HG03378 (cell line): ENCODE data around the gene NBEA.
"Not testable (repeated sequence)": the region's sequence is repeated elsewhere in the genome, so short reads cannot be mapped to it uniquely, and the experiment has no call there.

Source experiments
- ATAC-seq: cut with Tn5 transposase; IDR thresholded peaks from one replicate; pipeline ENCODE4 v1.9.1; 2021; ENCODE audit warnings: mild to moderate bottlenecking, moderate library complexity; ENCODE audit not compliant: unreplicated experiment

Gene NBEA

DNA sequence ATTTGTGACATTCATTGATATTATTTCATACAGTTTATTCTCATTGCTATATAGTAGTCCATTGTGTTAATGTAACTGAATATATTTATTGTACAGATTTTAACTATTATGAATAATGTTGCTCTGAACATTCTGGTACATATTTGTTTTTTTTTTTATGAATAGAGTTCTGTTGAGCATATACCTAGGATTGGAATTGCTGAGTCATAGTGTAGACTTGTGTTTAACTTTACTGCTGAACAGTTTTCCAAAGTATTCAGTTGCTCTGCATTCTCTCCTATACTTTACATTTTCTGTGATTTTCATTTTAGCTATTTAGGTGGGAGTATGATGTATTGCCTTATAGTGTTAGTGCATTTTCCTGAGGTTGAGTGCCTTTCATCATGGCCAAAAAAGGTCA lies 436.9 kb downstream of the NBEA start:
- no peak for ATAC-seq

DNA sequence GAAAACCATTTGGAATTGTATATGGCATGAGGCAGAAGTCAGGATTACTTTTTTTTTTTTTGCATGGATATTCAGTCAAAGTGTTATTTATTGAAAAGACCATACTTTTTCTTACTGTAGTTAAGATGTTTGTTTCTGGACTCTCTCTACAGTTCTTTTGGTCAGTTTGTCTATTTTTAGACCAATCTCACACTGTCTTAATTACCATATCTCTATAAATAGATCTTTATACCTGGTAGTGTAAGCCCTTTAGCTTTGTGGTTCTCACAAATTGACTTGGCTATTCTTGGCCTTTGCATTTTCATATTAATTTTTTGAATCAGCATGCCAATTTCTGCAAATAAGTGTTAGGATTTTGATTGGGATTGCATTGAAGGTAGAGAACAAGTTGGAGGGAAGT lies 437.6 kb downstream of the NBEA start:
- no peak for ATAC-seq

DNA sequence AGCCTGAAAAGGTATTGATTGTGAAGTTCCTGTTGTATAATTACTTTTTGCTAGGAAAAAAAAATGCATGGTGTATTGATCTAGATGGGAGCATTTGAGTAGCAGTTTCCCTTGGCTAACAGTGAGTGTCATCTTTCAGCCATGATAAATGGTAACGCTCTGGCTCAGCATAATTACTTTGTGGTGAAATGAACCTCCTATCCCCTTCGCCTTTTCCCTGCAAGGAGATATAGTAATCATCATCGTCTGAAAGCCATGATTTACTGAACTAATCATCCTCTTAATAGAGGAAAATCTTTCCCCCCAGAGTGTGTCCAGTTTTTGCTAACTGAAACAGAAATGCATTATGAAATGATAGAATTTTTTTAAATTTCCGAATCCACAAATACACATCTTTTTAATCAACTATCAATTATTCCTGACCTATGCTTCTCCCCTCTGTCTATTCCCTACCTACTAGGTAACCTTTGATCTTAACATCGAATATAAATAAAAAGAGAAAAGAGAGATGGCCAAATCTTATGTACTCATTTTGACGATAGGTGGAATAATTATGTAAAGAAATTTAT lies 445.7 kb downstream of the NBEA start:
- ATAC-seq: no peak

DNA sequence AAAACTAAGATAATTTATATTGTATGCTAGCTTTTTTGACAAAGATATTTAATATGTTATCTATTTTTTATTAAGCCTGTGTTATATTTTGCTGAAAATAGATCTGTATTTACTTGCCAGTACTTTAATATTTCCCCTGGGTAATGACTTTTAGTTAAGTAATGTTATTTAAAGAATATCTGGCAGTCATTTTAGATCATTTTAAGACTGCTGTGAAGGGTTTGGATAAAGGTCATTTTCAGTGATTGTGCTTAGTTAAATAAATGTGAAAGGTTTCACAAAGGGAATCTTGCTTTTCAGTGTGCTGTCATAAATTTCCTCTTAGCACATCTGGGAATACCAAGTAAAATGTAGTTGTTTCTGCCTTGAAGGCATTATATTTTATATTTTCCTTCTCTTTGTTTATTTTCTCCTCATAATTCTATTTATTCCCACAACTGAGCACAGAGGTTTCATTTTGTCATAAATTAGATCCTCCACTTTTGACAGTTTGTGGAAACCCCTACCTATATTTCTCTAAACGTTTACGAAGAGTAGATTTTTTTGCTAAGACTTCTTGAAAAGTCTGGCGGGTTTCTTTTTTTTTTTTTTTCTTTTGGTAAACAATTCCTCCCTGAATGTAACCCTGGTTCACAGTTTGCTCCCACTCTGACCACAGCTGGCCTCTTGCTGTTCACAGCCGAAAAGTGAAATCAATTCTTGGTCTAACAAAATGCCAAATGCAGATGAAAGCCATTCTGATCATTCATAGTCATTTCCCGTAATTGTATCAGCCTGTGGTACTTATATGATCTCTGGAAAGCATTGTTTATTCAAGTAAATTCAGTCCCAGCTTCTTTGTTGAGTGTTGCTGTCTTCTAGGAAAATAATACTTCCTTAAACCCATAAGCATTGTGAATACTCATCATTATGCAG lies 446.6 kb downstream of the NBEA start:
- ATAC-seq: no peak

DNA sequence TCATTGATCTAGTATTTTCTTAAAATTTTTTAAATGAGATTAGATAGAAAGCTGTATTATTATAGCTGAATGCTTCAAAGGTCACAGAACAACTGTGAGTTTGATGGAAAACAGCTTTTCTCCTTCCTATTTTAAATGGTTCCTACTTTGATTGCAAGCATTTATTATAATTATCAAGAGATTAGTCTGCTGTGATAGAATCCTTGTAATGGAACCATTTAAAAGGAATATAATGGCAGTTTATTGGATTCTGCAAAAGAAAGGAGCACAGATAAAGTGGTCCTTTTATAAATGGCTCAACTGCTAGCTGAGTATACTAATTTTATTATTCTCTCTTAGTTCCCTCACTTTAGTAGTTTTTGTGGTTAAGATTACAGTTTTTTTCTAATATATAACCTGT lies 447.5 kb downstream of the NBEA start:
- no peak for ATAC-seq

DNA sequence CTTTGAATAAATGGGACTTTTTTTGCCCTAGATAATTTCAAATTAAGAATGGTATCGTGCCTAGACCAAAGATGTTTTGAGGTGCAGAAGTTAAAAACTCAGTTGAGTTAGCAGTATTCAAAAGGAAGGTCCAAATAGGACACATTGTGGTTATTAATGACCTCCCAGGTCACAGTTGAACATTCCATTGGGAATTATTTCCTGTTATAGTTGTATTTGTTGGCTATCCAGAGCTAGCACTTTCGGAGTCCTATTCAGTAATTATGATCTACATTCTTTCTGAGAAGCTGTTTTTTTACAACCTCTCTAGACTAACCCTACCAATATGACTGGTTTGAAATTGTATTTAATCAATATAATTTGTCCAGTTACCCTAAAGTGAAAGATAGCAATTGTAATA lies 450.7 kb downstream of the NBEA start:
- no peak for ATAC-seq

DNA sequence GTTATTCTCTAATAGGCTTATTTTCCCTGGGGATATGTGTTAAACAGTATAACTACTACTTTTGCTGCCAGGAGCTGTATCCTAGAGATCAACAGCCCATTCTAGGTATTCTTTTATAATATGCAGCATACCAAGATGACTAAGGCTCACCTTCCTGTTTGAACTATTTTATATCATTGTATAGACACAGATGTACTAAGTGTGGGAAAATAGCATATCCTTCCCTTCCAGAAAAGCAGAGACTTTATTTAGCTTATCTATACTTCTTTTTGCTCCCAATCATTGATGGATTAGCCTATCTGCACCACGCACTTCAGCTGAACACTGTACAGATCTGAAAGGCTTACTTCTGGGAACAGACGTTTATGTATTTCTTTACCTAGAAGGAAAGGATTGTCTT lies 451.8 kb downstream of the NBEA start:
- no peak for ATAC-seq

DNA sequence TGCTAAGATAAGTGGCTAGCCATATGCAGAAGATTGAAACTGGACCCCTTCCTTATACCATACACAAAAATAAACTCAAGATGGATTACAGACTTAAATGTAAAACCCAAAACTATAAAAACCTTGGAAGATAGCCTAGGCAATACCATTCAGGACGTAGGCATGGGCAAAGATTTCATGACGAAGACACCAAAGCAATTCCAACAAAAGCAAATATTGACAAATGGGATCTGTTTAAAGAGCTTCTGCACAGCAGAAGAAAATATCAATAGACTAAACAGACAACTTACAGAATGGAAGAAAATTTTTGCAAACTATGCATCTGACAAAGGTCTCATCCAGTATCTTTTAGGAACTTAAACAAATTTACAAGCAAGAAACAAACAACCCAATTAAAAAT lies 466.2 kb downstream of the NBEA start:
- not testable (repeated sequence) for ATAC-seq

DNA sequence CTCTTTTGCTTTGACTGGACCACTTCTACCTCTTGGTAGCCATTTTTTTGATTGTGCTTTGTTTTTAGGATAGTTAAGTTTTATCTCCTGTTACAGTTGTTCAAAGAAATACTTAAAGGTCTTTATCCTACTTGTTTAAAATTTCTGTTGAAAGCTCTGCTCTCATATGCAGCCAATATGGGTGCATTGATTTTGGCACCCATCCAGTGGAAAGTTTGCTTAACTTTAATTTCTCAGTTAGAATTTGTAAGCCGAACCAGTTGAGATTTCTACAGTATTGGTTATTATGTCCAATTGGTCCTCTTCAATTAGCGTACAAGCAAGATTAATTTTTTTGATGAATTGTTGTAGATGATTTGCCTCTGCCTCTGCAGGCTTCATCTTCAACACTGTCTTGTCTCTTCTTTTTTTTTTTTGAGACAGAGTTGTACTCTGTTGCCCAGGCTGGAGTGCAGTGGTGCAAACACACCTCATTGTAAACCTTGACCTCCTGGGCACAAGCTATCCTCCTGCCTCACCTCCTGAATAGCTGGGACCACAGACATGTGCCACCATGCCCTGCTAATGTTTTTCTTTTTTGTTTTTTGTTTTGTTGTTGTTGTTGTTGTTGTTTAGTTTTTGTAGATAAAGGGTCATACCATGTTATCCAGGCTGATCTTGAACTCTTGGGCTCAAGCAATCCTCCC lies 469.1 kb downstream of the NBEA start:
- ATAC-seq: no peak

DNA sequence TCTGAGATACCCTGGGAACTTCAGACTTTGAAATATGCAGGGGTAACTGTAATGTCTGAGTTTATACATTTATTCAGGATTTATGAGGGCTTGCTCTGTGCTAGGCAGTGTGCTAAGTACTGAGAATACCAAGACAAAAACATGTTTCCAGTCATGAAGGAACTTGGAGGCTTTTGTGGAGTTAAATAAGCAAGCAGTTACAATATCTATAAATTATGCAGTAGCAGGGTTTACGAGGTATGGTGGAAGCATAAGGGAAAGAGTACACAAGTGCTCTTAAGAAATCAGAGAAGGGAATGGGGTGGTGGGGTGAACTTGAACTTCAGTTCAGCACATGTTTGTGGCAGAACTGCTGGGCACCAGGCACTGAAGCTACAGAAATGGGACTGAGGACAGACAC lies 506.4 kb downstream of the NBEA start:
- no peak for ATAC-seq

DNA sequence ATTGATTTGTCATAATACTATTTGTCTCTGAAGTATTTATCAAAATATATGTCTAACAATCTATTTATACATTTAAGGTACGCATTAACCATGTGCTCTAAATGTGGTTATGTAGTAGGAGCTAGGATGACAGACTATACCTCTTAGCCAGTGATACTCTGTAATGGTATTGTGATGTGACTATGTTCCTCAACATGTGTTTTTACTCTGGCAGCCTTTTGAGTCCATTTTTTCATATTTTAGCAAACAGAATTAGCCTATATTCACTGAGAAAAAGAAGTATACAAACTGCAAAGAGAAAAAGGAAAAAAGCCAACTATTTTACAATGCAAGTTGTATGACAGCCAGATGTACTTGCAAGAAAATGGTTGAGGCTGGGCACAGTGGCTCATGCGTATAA lies 507.8 kb downstream of the NBEA start:
- no peak for ATAC-seq

DNA sequence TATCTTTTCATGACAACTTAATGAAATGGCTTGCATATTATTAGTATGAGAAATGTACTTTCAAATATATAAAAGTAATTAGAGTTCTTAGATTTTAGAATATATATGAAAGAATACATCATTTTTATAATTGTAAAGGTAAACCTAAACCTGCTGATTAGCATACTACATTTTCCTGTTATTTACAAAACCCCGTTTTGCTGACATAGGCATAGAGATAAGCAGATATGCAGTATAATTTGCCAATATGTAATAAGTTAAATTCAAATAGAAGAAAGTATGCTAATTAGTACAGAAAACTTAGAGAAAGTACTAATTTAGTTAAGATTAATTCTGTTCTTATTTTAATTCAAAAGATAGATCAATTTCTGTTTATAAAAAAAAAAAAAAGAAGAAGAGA lies 513.0 kb downstream of the NBEA start:
- ATAC-seq: no peak

DNA sequence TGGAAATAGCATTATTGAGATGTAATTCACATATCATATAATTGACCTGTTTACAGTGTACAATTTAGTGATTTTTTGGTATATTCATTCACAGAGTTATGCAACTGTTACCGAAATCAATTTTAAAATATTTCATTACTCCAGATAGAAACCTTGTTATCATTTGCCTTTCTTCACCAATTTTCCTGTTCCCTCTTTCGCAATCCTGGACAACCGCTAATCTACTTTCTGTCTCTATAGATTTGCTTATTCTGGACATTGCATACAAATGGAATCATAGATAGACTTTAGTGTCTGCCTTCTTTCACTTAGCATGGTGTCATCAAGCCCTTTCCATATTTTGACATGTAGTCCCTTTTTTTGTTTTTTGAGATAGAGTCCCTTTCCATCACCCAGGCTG lies 515.2 kb downstream of the NBEA start:
- ATAC-seq: no peak

DNA sequence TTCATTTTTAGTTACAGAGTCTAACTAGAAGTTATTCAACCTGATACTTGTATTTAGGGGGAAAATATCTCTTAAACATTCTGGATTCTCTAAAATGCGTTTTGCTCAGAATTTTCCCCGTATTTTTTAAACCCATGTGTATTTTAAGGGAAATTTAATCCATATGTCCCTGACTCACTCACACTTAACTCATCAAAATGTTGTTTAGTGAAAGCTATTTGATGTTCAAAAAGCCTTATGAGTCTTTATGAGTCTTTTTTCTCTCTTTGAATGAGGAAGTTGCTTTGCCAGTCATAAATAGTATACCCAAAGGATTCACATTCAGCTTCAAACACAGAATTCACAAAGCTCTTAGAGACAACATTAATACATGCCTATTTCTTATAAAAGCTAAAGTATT lies 518.0 kb downstream of the NBEA start:
- no peak for ATAC-seq

DNA sequence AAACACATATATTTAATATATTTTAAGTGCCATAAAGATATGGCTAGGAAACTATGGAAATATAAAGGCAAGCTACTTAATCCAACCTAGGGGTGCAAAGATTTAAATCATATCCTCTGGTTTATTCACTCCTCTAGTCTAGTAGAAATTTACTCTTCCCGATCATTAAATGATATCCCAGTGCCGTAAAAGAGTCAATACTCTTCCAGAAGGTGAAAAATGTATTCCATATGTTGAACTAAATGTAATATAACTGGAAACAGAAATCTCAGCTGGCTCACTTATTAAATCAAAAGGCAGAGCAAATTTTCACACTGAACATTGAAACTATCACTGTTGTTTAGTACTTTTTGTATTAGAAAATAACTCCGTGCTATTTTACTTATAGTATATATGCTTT lies 523.3 kb downstream of the NBEA start:
- no peak for ATAC-seq

DNA sequence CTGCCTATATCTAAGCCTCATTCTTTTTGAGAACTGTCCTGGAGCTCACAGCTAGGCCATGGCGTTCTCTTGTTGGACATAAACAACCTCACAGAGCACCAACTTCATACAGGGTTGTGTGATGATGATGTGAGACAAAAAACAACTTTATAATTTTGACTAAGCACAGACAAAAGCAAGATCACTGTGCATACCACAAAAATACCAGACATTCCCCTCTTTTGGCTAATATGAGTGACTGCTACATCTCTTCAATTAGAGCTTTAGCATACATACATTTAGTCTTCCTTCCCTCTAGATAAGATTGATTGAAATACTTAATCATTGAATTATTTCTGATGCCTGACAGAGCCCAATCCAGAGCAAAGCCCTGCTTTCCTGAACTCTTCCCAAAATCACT lies 526.1 kb downstream of the NBEA start:
- no peak for ATAC-seq

DNA sequence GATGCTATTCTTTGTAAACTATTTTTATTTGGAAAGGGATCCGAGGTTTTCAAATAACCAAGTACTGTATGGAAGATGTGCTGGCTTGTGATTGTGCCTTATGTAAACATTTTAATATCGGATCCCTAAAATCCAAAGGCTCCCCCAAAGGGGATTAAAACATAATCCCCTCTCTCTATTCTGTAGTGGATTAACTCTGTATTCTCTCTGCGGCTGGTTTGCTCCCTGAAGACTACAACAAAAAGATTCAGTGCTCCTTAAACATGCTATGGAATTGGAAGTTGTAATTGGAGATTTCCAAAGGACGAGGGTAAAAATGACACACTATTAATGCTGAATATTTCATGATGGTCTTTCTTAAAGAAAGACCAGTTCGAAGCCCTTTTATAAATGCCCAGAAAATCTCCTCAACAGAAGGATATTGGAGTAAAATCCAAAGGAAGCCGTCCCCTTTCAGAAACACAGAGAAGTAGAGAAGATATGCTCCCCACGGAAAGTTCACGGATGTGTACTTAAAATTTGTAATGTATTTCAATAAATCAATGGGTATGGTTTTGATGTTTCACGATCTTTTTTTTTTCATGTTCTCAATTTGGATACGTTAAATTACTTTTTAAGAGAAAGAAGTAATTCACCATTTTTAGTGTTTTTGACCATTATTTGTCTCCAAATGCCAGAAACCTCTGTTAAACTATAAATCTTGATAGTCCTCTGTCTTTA lies 527.9 kb downstream of the NBEA start:
- no peak for ATAC-seq

DNA sequence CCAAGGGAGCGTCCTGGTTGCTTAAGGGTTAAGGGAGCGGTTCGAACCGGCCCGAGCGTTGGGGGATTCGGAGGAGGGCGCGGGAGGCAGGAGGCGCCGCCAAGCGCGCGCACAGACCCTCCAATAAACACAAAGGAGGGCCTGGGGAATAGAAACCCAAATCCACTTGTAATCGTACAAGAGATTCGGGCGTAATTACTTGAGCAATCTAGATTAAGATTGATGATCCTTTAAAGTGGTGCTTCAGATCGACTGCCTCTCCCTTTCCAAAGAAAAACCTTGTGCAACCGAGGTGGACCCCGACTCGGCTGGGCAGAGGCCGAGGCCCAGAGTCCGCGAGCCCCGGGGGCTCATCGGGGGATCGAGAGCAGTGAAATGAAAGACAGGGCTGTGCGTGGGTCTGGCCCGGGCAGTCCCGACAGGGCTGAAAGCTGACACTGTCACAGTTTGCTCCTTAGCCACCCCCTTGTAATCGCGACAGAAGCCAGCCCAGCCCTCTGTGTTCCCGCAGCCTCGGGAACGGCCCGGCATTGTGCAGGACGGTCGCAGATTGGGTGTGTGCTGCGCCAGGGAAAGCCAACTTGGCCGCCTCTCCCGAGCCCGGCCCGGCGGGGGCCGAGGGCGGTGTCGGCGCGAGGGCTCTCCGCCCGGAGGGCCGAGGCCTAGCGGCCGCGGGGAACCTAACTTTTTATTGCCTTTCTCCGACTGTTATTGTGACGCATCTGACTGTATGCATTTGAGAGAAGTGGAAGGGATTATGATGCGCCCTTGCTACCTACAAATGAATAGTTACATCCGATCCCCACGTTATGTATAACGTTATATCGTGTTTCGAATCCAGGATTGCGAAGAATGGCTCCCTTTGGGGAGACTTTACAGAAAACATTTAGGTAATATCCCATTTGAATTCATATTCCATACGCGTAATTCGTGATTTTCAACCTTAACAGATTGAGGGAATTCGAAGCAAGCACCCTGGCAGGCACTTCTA lies 528.9 kb downstream of the NBEA start:
- no peak for ATAC-seq

DNA sequence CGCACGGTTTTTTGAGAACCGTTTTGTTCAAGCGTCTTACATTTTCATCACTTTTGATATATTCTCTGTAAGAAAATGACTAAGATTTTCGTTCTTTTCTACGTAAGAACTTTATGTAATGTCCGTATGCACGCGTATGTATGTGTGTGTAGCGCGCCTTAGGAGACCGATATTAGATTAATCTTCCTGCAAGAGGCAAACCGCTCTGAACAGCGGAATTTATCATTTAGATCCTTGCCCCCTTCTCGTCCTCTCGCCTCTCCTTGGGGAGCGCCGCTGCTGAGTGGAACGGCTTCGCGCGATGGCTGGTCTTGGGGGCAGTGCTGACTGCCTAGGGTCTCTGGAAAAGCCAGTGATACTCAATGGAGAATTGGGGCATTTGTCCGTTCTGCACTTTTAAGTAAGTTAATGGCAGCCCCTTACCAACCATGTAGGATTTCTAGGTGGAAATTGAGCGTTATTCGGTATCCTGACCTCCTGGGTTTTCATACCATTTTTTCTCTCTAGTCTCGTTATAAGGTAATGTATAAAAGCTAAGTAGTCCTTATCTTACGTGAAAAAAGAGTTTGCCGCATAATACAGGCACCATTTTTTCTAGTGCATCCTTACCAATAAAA lies 529.7 kb downstream of the NBEA start:
- ATAC-seq: no peak
